ENCODE measurements around the gene TCF4. TPM values are rescaled to one million over a fixed set of nuclear protein-coding genes. Genes with fewer than 3 reads are reported as not detected.

The TCF4 gene
- total and polyA plus RNA-seq, 4 donors: 4.3 to 15.3 (median 11.5) TPM

- no peaks in the 10 kb centered on the region for H3K27me3 ChIP-seq (ENCODE audit: control insufficient read depth in 4 of 4, insufficient read depth in 4 of 4, low read length in 3 of 4)
- 65% methylated on average over 7 of the region's 7 CpGs for WGBS
- H3K27ac ChIP-seq (ENCODE audit: low read depth in 1 of 2, low read length in 2 of 2): no peak overlapping the region
- H3K36me3 ChIP-seq (ENCODE audit: control insufficient read depth in 4 of 4, insufficient read depth in 3 of 4, low read depth in 1 of 4, low read length in 3 of 4): no peaks in the 10 kb centered on the region
- no peaks in the 10 kb centered on the region for H3K4me1 ChIP-seq (ENCODE audit: control insufficient read depth in 4 of 4, insufficient read depth in 4 of 4, low read length in 3 of 4)
- DNase-seq (ENCODE audit: low spot score): no peak
- H3K4me3 ChIP-seq (ENCODE audit: low read depth in 1 of 3, low read length in 3 of 3): no peak overlapping the region
- TF ChIP-seq ZBTB33 (IDR thresholded peaks at IDR 0.05) (no peak), TAF1 (conservative IDR thresholded peaks at IDR 0.05) (no peak), NR2F2 (IDR thresholded peaks at IDR 0.05) (peak; percentile 75)
- no peaks in the 10 kb centered on the region for H3K9me3 ChIP-seq (ENCODE audit: control insufficient read depth in 4 of 4, low read length in 3 of 4)
- no peak overlapping the region for H3K9ac ChIP-seq (ENCODE audit: low read depth in 1 of 2, low read length in 2 of 2)
Measured at GRCh38 chr18:55252053-55252675, 335.8 kb downstream of the TCF4 start.

- TF ChIP-seq SP1 (IDR thresholded peaks at IDR 0.05) (no peak), REST (IDR thresholded peaks at IDR 0.05) (no peak), MAX (IDR thresholded peaks at IDR 0.05) (no peak), YY1 (IDR thresholded peaks at IDR 0.05) (no peak), RAD21 (IDR thresholded peaks at IDR 0.05) (no peak), FOXA2 (IDR thresholded peaks at IDR 0.05) (no peak), HNF4G (IDR thresholded peaks at IDR 0.05) (no peak), JUND (IDR thresholded peaks at IDR 0.05) (no peak), CTCF (IDR thresholded peaks at IDR 0.05; ENCODE audit: low read depth, low read length, missing input control) (no peak), TAF1 (conservative IDR thresholded peaks at IDR 0.05) (no peak), EGR1 (IDR thresholded peaks at IDR 0.05; ENCODE audit: low read depth in 2 of 2) (no peak), GABPA (IDR thresholded peaks at IDR 0.05 in 1 of 2, conservative IDR thresholded peaks at IDR 0.05 in 1 of 2) (no peak), NR2F2 (IDR thresholded peaks at IDR 0.05) (no peak), HNF4A (conservative IDR thresholded peaks at IDR 0.05) (no peak), RXRA (IDR thresholded peaks at IDR 0.05) (no peak), ATF3 (IDR thresholded peaks at IDR 0.05) (no peak)
- Histone ChIP-seq H3K4me3 (ENCODE audit: low read depth in 1 of 3, low read length in 3 of 3) (no peak overlapping the region), H3K36me3 (ENCODE audit: control insufficient read depth in 4 of 4, insufficient read depth in 3 of 4, low read depth in 1 of 4, low read length in 3 of 4) (no peaks in the 10 kb centered on the region), H3K9me3 (ENCODE audit: control insufficient read depth in 4 of 4, low read length in 3 of 4) (no peaks in the 10 kb centered on the region), H3K27me3 (ENCODE audit: control insufficient read depth in 4 of 4, insufficient read depth in 4 of 4, low read length in 3 of 4) (no peaks in the 10 kb centered on the region), H3K27ac (ENCODE audit: low read depth in 1 of 2, low read length in 2 of 2) (peak overlapping the region in 1 of 2 donors; percentile 21), H3K9ac (ENCODE audit: low read depth in 1 of 2, low read length in 2 of 2) (no peak overlapping the region), H3K4me1 (ENCODE audit: control insufficient read depth in 4 of 4, insufficient read depth in 4 of 4, low read length in 3 of 4) (no peaks in the 10 kb centered on the region)
- 68% methylated on average over 13 of the region's 13 CpGs for WGBS
- DNase-seq (ENCODE audit: low spot score): no peak
Measured at GRCh38 chr18:55251254-55251971, 336.6 kb downstream of the TCF4 start.
